ENCODE data around the gene TOM1L2. TPM values are rescaled to one million over a fixed set of nuclear protein-coding genes. Genes with fewer than 3 reads are reported as not detected.

Gene TOM1L2
- total RNA-seq, 2 donors from 2014 or later = 47.6 to 68.7 TPM

DNA sequence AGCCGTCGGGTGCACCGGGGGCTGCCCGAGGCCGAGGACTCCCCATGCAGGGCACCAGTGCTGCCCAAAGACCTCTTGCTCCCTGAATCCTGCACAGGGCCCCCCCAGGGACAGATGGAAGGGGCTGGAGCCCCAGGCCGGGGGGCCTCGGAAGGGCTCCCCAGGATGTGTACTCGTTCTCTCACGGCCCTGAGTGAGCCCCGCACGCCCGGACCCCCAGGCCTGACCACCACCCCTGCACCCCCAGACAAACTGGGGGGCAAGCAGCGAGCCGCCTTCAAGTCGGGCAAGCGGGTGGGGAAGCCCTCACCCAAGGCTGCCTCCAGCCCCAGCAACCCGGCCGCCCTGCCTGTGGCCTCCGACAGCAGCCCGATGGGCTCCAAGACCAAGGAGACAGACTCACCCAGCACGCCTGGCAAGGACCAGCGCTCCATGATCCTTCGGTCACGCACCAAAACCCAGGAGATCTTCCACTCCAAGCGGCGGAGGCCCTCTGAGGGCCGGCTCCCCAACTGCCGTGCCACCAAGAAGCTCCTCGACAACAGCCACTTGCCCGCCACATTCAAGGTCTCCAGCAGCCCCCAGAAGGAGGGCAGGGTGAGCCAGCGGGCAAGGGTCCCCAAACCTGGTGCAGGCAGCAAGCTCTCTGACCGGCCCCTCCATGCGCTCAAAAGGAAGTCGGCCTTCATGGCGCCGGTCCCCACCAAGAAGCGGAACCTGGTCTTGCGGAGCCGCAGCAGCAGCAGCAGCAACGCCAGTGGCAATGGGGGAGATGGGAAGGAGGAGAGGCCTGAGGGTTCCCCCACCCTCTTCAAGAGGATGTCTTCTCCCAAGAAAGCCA is 176.0 kb downstream of the TOM1L2 start:
- no peaks in the 10 kb centered on the region for H3K9me3 ChIP-seq
- DNase-seq = no peak
- TF ChIP-seq CTCF (IDR thresholded peaks at IDR 0.05) = no peak

DNA sequence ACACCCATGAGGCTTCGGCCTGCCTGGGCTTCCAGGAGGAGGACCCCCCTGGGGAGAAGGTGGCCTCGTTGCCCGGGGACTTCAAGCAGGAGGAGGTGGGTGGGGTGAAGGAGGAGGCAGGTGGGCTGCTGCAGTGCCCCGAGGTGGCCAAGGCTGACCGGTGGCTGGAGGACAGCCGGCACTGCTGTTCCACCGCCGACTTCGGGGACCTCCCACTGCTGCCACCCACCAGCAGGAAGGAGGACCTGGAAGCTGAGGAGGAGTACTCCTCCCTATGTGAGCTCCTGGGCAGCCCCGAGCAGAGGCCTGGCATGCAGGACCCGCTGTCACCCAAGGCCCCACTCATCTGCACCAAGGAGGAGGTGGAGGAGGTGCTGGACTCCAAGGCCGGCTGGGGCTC is 176.9 kb downstream of the TOM1L2 start:
- Histone ChIP-seq H3K4me3 (no peak overlapping the region), H3K9ac (ENCODE audit: low read depth in 2 of 2, low read length in 2 of 2) (no peak overlapping the region), H3K27ac (no peak overlapping the region), H3K9me3 (no peaks in the 10 kb centered on the region), H3K36me3 (no peaks in the 10 kb centered on the region), H3K4me1 (peaks cover 7% of the 10 kb centered on the region), H3K27me3 (no peaks in the 10 kb centered on the region)
- DNase-seq = no peak
- TF ChIP-seq CTCF (IDR thresholded peaks at IDR 0.05) = no peak
- intact Hi-C loops (cut with DNase I) = no loop called here

More for the DNA sequence above, 176.0 kb downstream of the TOM1L2 start:
- H3K4me1 ChIP-seq = peaks cover 7% of the 10 kb centered on the region
- H3K4me3 ChIP-seq = no peak overlapping the region
- H3K9ac ChIP-seq (ENCODE audit: low read depth in 2 of 2, low read length in 2 of 2) = no peak overlapping the region
- H3K27me3 ChIP-seq = no peaks in the 10 kb centered on the region
- no peak overlapping the region for H3K27ac ChIP-seq
- no peaks in the 10 kb centered on the region for H3K36me3 ChIP-seq
- intact Hi-C loops (cut with DNase I) = no loop called here

DNA sequence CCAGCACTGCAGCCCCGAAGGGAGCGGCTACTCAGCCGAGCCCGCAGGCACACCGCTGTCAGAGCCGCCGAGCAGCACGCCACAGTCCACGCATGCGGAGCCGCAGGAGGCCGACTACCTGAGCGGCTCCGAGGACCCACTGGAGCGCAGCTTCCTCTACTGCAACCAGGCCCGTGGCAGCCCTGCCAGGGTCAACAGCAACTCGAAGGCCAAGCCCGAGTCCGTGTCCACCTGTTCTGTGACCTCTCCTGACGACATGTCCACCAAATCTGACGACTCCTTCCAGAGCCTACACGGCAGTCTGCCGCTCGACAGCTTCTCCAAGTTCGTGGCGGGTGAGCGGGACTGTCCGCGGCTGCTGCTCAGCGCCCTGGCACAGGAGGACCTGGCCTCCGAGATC is 177.8 kb downstream of the TOM1L2 start:
- Histone ChIP-seq H3K4me1 (peaks cover 7% of the 10 kb centered on the region), H3K9me3 (no peaks in the 10 kb centered on the region), H3K36me3 (no peaks in the 10 kb centered on the region), H3K27me3 (no peaks in the 10 kb centered on the region), H3K9ac (ENCODE audit: low read depth in 2 of 2, low read length in 2 of 2) (no peak overlapping the region), H3K4me3 (no peak overlapping the region), H3K27ac (no peak overlapping the region)
- no peak for DNase-seq
- intact Hi-C loops (cut with DNase I) = no loop called here
- TF ChIP-seq CTCF (IDR thresholded peaks at IDR 0.05) = no peak

Small RNAs within 50 kb of the gene (microRNA-seq; reads per million reads assigned to microRNA genes)
- gene MIR33B (31.4 reads per million, percentile 36 among the genes with 10 or more reads in this experiment), gene MIR6777 (not detected)

Other genes starting within 250 kb of the TOM1L2 start
- 100 to 1,000 TPM; 170 to 174 TPM for gene SREBF1, start 135.4 kb downstream of the TOM1L2 start, total RNA-seq
- gene DRC3, start 462 bp upstream of the TOM1L2 start, total RNA-seq = 1 to 10 TPM in 1 of 2 donors, under 1 TPM in 1; 0.79 to 1.1 TPM
- gene ATPAF2, start 66.8 kb upstream of the TOM1L2 start, total RNA-seq = 10 to 100 TPM; 23.5 to 44.5 TPM
- gene GID4, start 67.0 kb upstream of the TOM1L2 start, total RNA-seq = 1 to 10 TPM; 5.2 to 8.0 TPM
- gene DRG2, start 115.5 kb upstream of the TOM1L2 start, total RNA-seq = 10 to 100 TPM; 25.6 to 36.9 TPM
- 1 to 10 TPM; 1.1 to 1.4 TPM for gene MYO15A, start 136.4 kb upstream of the TOM1L2 start, total RNA-seq
- gene ALKBH5, start 211.4 kb upstream of the TOM1L2 start, total RNA-seq = 100 to 1,000 TPM in 1 of 2 donors, 10 to 100 TPM in 1; 94.8 to 130 TPM

Data from colonic mucosa (tissue), 4 donors.